ENCODE data around the gene REL. TPM values are rescaled to one million over a fixed set of nuclear protein-coding genes. Genes with fewer than 3 reads are reported as not detected.

Gene REL
- total RNA-seq, 4 donors from 2014 or later: 10.5 to 17.3 (median 12.7) TPM

DNA sequence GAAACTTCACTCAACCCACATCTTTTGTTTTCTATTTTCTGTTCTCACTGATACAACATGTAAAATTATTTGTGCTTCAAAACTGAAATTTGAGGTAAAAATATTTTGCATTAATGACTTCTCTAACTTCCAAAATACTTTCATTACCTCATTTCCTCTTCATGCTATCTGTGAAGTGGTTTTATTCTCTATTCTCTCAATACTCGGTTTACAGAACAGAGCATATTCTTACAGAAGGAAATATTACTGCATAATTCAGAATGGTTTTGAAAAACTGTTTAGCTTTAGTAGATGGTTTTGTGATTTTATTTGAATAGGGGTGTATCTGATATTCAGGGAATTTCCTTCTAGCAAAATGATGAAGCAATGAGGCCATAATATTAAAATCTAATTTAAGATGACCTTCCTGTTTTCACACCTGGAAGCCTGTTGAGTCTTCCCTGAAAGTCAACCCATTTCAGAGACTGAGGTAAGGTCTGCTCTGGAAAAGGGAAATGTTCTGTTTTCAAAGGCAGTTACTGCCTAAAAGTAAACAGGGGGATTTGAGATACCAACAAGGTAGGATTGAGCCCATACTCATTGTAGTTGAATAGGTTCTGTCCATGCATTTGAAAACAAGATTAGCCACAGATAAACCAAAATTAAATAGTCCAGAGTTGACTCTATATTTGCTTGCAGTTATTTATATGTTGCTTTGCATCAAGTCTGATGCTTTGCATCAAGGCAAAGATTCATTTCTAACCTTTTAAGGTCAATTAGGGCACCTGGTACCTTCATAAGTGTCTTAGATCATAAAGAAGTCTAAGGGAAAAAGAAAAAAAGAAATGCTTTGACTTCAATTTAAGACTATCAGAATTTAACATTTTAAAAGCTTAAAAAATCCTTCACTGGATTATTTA is 85.4 kb downstream of the REL start:
- WGBS, 2 donors: 32 to 34% methylated on average over 1 of the region's 1 CpG
- TF ChIP-seq CTCF (IDR thresholded peaks at IDR 0.05) (no peak), POLR2A (IDR thresholded peaks at IDR 0.05) (no peak), EP300 (IDR thresholded peaks at IDR 0.05) (no peak)
- H3K4me1 ChIP-seq: peaks cover 0 to 4% (median 2%) of the 10 kb centered on the region in 4 donors
- H3K27me3 ChIP-seq: no peaks in the 10 kb centered on the region
- H3K9me3 ChIP-seq: no peaks in the 10 kb centered on the region
- no peak for DNase-seq (ENCODE audit: low spot score in 2 of 2)
- H3K36me3 ChIP-seq: no peaks in the 10 kb centered on the region
- H3K27ac ChIP-seq: no peak overlapping the region
- no peak overlapping the region for H3K4me3 ChIP-seq

GRCh38 chr2:60972889-60973656 is 91.7 kb downstream of the REL start:
- TF ChIP-seq EP300 (IDR thresholded peaks at IDR 0.05): no peak
- no peak for TF ChIP-seq CTCF (IDR thresholded peaks at IDR 0.05)
- TF ChIP-seq POLR2A (IDR thresholded peaks at IDR 0.05): no peak
- no peaks in the 10 kb centered on the region for H3K4me1 ChIP-seq
- H3K9me3 ChIP-seq: no peaks in the 10 kb centered on the region
- no peaks in the 10 kb centered on the region for H3K27me3 ChIP-seq
- 91 to 93% methylated on average over 23 to 30 of the region's 32 CpGs for WGBS, 2 donors
- no peak for DNase-seq (ENCODE audit: low spot score in 2 of 2)
- H3K36me3 ChIP-seq: peaks cover 0 to 6% (median 0%) of the 10 kb centered on the region in 3 donors
- no peak overlapping the region for H3K4me3 ChIP-seq
- no peak overlapping the region for H3K27ac ChIP-seq

GRCh38 chr2:60973705-60974104 is 92.3 kb downstream of the REL start:
- no peak for TF ChIP-seq CTCF (IDR thresholded peaks at IDR 0.05)
- no peak for DNase-seq (ENCODE audit: low spot score in 2 of 2)
- H3K9me3 ChIP-seq: no peaks in the 10 kb centered on the region
- H3K27me3 ChIP-seq: no peaks in the 10 kb centered on the region
- no peak overlapping the region for H3K4me3 ChIP-seq
- H3K36me3 ChIP-seq: peaks cover 0 to 6% (median 0%) of the 10 kb centered on the region in 3 donors
- H3K4me1 ChIP-seq: no peaks in the 10 kb centered on the region
- 78 to 83% methylated on average over 5 of the region's 5 CpGs for WGBS, 2 donors
- H3K27ac ChIP-seq: no peak overlapping the region

DNA sequence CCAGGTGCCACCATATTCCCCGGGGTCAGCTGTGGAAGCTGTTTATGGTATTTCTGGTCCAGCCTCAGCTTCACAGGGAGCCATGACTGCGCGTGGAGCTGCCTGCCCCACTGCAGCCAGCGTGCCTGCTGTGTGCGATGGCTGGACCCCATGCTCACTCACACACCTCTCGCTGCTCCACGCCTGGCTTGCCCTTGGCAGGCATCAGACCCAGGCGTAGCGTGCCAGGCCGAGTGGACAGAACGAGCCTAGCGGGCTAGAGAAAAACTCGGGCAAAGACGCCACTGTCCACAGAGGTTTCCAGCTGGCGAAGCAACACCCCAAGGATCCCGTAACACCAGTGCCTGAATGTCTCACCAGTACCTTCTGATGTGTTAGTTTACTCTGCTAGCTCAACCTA is 93.3 kb downstream of the REL start:
- WGBS, 2 donors: 95% methylated on average over 14 to 16 of the region's 16 CpGs
- no peak for DNase-seq (ENCODE audit: low spot score in 2 of 2)
- H3K27ac ChIP-seq: no peak overlapping the region
- H3K27me3 ChIP-seq: no peaks in the 10 kb centered on the region
- H3K4me1 ChIP-seq: no peaks in the 10 kb centered on the region
- no peaks in the 10 kb centered on the region for H3K9me3 ChIP-seq
- H3K4me3 ChIP-seq: no peak overlapping the region
- no peak for TF ChIP-seq CTCF (IDR thresholded peaks at IDR 0.05)
- TF ChIP-seq POLR2A (IDR thresholded peaks at IDR 0.05): no peak
- no peak for TF ChIP-seq EP300 (IDR thresholded peaks at IDR 0.05)
- H3K36me3 ChIP-seq: peaks cover 0 to 6% (median 0%) of the 10 kb centered on the region in 3 donors

Small RNAs within 50 kb of the gene (small RNA-seq; reads per million reads assigned to genes)
- gene RN7SL632P (not detected), gene RNU4-51P (not detected)

Other genes with a start within 250 kb of the REL start
- gene PAPOLG, start 125.3 kb upstream of the REL start, total RNA-seq: 10 to 100 TPM; 12.9 to 18.4 (median 14.8) TPM
- gene PEX13, start 136.1 kb downstream of the REL start, total RNA-seq: 10 to 100 TPM; 14.7 to 22.2 (median 19.3) TPM
- gene PUS10, start 136.7 kb downstream of the REL start, total RNA-seq: 10 to 100 TPM in 1 of 4 donors, 1 to 10 TPM in 3; 3.0 to 14.2 (median 6.2) TPM
- 10 to 100 TPM in 3 of 4 donors, 1 to 10 TPM in 1; 5.3 to 18.2 (median 14.5) TPM for gene SANBR, start 184.3 kb downstream of the REL start, total RNA-seq

Measured in tibial nerve (tissue), 4 donors.